Measurements from ENCODE around the gene HOXA4.

Gene HOXA4

GRCh38 chr7:27147199-27148030 lies 16.9 kb upstream of the HOXA4 start, which contains the start of gene HOXA6:
HOXA6 (minus strand) TSS chr7:27147774; CDS start chr7:27147749, 25 bp downstream.
- DNase-seq (ENCODE audit: low read depth): no peak

GRCh38 chr7:27146491-27147198 lies 16.1 kb upstream of the HOXA4 start:
- no peak for DNase-seq (ENCODE audit: low read depth)

GRCh38 chr7:27145914-27146412 lies 15.4 kb upstream of the HOXA4 start:
- no peak for DNase-seq (ENCODE audit: low read depth)

GRCh38 chr7:27145165-27145913 lies 14.8 kb upstream of the HOXA4 start:
- DNase-seq (ENCODE audit: low read depth): no peak

- no peak for DNase-seq (ENCODE audit: low read depth)
Measured at GRCh38 chr7:27144781-27145164, 14.2 kb upstream of the HOXA4 start.

GRCh38 chr7:27143950-27144780 lies 13.6 kb upstream of the HOXA4 start:
- no peak for DNase-seq (ENCODE audit: low read depth)

GRCh38 chr7:27143023-27143949 lies 12.7 kb upstream of the HOXA4 start, which contains the start of gene HOXA5:
HOXA5 (minus strand) TSS chr7:27143681; CDS start chr7:27143607, 74 bp downstream.
- DNase-seq (ENCODE audit: low read depth): no peak

- DNase-seq (ENCODE audit: low read depth): no peak
Measured at GRCh38 chr7:27142580-27143022, 12.0 kb upstream of the HOXA4 start.

- DNase-seq (ENCODE audit: low read depth): no peak
Measured at GRCh38 chr7:27141923-27142579, 11.5 kb upstream of the HOXA4 start.

- DNase-seq (ENCODE audit: low read depth): no peak
Measured at GRCh38 chr7:27141137-27141922, 10.8 kb upstream of the HOXA4 start.

- DNase-seq (ENCODE audit: low read depth): no peak
Measured at GRCh38 chr7:27140126-27140857, 9.7 kb upstream of the HOXA4 start.

- no peak for DNase-seq (ENCODE audit: low read depth)
Measured at GRCh38 chr7:27139334-27140125, 9.0 kb upstream of the HOXA4 start.

GRCh38 chr7:27138985-27139333 lies 8.4 kb upstream of the HOXA4 start:
- no peak for DNase-seq (ENCODE audit: low read depth)

- no peak for DNase-seq (ENCODE audit: low read depth)
Measured at GRCh38 chr7:27138472-27138871, 7.9 kb upstream of the HOXA4 start.

GRCh38 chr7:27137640-27138315 lies 7.2 kb upstream of the HOXA4 start:
- no peak for DNase-seq (ENCODE audit: low read depth)

GRCh38 chr7:27134392-27134791 lies 3.8 kb upstream of the HOXA4 start:
- no peak for DNase-seq (ENCODE audit: low read depth)
